Keratinocyte (primary cell): ENCODE data around the gene MACF1.

Source experiments
- EZH2 ChIP-seq: IDR thresholded peaks from one replicate; pipeline ENCODE4 v1.6.1; 2012; ENCODE audit warnings: inconsistent platforms, mild to moderate bottlenecking, low read length, moderate library complexity
- TF ChIP-seq, protein P1 (sequence below), 3 experiments: IDR thresholded peaks in 1 of 3; conservative IDR thresholded peaks in 1 of 3; optimal IDR thresholded peaks in 1 of 3; 2 replicates in 2 of 3; 3 replicates in 1 of 3; pipeline versions ENCODE3 to v1.5.1; 2011; ENCODE audit warnings: low read length in 3 of 3, mild to moderate bottlenecking in 3 of 3, moderate library complexity in 2 of 3, control low read depth in 1 of 3, inconsistent platforms in 1 of 3; ENCODE audit not compliant: insufficient read depth in 2 of 3; ENCODE audit errors: extremely low read depth in 1 of 3

DNA sequence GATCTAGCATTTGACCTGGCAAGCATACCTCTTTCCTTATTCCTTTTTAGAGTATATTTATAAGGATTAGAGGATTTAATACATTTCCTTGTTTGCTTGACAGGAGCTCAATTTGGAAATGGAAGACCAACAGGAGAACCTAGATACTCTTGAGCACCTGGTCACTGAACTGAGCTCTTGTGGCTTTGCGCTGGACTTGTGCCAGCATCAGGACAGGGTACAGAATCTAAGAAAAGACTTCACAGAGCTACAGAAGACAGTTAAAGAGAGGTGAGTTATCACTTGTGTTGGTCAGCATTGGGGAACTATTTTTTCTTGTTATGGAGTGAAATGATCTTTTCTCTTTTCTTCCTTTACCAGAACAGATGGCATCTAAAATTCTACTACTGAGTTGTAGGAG lies 163.6 kb downstream of the MACF1 start:
- TF ChIP-seq EZH2, result no peak
- TF ChIP-seq, protein P1, sequence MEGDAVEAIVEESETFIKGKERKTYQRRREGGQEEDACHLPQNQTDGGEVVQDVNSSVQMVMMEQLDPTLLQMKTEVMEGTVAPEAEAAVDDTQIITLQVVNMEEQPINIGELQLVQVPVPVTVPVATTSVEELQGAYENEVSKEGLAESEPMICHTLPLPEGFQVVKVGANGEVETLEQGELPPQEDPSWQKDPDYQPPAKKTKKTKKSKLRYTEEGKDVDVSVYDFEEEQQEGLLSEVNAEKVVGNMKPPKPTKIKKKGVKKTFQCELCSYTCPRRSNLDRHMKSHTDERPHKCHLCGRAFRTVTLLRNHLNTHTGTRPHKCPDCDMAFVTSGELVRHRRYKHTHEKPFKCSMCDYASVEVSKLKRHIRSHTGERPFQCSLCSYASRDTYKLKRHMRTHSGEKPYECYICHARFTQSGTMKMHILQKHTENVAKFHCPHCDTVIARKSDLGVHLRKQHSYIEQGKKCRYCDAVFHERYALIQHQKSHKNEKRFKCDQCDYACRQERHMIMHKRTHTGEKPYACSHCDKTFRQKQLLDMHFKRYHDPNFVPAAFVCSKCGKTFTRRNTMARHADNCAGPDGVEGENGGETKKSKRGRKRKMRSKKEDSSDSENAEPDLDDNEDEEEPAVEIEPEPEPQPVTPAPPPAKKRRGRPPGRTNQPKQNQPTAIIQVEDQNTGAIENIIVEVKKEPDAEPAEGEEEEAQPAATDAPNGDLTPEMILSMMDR (optimal IDR thresholded peaks at IDR 0.05 in 1 of 3, IDR thresholded peaks at IDR 0.05 in 1 of 3, conservative IDR thresholded peaks at IDR 0.05 in 1 of 3; ENCODE audit: extremely low read depth in 1 of 3, insufficient read depth in 2 of 3, low read length in 3 of 3), result no peak
